HG03097 (cell line): ENCODE results near the gene ADAMTS20.
A peak's percentile ranks its signal among the peaks of the same experiment; 100 is the strongest.

Experiments used
- ATAC-seq: cut with Tn5 transposase; IDR thresholded peaks from one replicate; pipeline ENCODE4 v1.9.1; 2021; ENCODE audit not compliant: unreplicated experiment, low FRiP score

The ADAMTS20 gene

DNA sequence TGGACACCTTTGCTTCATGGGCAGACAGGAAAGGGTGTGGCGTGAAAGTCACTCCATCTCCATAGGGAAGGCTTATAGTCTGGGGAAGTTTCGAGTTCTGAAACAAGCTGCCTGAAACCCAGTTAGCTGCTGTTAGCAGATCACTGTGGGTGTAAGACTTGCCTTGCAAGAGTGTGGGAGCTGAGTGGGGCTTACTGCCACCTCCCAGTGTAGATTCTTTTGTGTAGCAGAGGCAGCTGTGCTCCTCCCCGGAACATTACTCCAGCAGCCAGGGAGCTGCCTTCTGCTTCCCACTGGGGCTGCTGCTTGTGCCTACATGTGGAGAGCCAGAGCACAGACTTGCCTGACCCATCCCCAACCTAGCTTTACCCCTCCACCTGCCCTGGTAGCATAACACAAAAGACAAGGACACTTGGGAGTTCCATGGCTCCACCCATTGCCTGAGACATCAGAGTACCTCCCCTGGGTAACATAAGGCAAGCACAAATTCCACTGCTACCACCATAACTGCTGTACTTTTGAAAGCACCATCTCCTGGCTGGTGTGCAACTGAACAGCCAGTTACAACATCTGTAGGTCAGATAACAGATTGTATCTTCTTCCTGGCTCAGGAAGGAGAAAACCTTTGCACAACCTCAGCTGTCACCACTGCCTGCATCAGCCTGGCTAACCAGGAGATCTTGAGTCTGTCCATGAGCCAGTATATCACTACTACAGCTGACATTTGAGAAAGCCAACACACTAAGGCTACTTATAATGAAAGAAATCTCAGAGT lies 69.5 kb downstream of the ADAMTS20 start:
- no peak for ATAC-seq

DNA sequence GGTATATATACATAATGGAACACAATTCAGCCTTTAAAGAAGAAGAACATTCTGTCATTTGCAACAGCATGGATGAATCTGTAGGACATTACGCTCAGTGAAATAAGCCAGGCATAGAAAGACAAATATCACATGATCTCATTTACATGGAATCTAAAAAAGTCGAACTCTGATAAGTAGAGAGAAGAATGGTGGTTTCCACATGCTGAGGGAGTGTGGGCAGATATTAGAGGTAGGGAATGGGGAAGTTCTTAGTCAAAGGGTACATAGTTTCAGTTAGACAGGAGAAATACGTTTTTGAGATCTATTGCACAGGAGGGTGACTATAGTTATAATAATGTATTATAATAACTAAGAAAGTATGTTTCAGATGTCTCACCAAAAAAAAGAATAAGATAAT lies 71.4 kb downstream of the ADAMTS20 start:
- ATAC-seq, result no peak

DNA sequence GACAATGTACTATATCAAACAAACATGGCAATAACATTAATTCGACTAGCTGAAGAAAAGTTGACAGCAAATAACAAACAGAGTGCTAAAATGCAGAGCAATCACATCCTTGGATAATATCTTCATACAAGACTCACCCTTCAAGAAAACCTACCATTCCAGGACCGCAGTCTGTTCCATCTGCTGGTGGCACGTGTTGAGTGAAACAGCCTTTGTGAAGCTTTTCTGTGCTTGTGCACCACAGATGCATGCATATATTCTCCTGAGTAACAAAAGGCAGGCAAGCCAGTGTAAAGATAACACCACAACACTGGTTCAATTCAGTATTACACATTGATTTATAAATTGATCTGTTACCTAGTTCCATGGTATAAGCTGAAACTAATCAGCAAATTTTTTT lies 89.3 kb downstream of the ADAMTS20 start:
- no peak for ATAC-seq

DNA sequence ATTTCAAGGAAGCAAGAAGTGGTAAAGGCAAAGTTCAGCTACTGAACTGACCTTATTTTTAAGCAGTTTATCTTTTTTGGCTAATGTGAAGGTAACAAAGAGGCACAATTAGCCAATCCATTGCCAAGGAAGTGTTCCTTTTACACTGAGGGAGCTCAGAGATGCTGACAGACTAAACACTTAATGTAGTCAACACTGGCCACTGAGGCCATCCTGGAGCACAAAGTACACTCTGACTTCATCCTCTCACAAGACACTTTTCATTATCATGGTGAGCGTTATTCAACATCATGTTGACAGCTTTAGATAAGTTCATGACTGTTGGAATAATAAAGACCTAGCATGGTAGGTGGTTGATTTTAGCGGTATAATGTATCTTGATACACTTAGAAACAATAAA lies 89.9 kb downstream of the ADAMTS20 start:
- no peak for ATAC-seq

DNA sequence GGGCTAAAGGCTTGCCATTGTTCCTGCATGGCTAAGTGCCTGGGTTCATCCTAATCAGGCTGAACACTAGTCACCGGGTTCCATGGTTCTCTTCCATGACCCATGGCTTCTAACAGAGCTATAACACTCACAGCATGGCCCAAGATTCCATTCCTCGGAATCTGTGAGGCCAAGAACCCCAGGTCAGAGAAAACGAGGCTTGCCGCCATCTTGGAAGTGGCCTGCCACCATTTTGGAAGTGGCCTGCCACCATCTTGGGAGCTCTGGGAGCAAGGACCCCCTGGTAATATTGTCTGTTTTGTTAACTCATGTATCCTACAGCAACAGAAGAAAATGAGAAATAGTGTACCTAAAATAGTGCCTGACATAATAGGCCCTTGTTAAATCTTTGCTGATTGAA lies 92.7 kb downstream of the ADAMTS20 start:
- ATAC-seq, result no peak

DNA sequence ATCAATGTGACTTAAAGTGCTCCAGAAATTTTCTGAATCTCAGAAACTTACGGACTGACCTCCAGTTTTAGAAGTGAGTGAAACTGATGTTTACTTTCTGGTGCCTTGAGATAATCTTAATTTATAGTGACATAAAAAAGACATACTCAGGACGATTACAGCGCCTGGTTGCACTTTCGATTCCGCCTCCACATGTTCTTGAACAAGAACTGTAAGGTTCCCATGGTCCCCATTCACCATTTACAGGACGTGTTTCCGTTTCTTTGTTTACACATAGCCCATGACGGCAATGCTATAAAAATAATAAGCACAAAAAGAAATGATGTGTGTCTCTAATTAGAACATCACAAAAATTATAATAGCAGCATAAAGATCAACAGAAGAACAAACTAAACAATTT lies 98.2 kb downstream of the ADAMTS20 start:
- no peak for ATAC-seq

DNA sequence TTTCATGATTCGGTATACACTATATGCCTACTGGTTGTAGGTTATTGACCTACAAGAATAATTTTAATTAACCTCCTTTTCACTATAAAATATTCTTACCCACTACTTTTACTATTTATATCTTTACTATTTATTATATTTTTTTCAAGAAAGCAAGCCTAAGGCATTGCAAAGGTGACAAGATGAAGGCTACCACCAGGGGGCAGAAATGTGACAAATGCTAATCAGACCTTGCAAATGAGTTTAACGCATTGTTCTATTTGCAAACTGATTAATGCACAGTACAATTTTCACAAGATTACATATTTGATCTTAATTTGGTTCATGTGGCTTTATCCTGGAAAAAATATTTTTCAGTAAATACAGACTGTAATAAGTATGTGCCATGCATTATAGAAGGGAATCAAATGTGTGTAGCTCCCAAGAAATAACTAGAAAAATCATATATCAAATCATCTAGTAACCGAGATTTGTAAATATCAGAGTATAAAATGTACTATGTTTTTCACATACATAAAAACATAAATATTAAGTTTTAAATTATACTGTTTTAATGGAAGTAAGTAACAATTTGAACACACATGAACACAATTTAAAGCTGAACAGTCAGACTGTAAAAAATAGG lies 107.0 kb downstream of the ADAMTS20 start:
- peak; percentile 54 for ATAC-seq

DNA sequence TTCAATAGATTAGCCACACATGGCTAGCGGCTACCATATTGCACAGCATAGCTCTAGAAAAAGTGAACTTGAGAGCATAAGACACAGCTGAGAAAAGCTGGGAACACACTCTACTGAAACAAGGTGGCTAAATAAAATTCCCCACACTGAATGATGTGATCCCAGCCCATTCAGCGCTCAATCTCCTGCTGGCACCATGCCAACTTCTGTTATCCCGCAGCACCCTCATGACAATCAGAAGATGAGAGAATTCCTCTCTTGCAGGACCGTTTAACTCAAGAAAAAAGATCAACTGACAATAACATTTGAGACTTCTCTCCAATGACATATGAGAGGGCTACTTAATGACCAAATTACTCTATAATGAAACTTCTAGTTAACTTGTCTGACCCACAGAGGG lies 115.4 kb downstream of the ADAMTS20 start:
- no peak for ATAC-seq

DNA sequence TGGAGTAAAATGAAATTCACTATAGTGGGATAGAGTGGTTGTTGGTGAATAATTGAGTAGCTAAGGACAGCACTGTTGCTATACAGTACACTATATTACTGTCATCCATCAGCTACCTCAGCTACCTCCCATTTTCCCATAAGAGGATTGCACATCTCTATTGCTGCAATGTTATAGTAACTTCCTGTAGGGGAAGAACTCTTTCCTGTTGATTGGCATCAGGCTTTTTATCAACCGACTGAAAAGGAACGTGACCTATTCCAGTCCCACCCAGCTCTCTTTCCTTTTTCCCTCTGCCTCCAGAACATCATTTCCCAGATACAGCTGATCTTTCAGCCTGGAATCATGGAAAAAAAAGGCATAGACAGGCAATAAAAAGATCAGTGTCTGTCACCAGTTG lies 117.4 kb downstream of the ADAMTS20 start:
- no peak for ATAC-seq

DNA sequence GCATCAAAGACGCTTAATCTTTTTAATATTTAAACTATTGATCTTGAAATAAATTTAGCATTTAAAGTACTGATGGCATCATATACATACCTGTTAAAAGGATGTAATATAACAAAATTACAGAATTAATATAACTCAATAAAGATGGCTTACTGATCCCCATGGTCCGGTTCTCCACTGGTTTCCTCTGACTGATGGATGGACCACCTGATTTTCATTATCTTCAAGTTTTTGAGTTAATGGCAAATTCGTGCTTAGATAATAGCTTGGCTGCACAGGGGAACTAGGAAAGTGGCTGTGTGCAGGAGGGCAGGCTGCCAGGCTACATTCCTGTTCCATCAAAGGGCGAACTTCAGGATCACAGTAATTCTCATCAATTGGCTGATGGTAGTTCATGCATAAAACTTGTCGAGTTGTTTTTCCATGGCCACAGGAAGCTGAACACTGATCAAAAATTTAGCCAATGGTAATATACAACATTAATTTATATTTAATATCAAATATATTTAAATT lies 123.9 kb downstream of the ADAMTS20 start:
- no peak for ATAC-seq

DNA sequence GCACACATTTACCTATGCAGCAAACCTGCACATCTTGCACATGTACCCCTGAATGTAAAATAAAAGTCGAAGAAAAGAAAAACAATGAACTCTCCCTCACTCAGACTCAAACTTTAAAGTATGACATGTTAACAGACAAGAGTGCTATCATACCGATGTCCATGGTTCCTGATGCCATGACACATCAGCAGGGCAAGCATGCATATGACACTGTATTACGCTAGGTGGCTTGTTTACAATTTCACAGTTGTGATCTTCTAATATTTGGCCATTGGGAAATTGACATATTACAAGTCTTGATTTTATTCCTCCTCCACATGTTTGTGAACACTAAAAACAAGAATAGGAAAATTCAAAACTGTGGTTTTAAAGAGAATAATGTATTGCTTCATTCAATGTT lies 126.6 kb downstream of the ADAMTS20 start:
- no peak for ATAC-seq

DNA sequence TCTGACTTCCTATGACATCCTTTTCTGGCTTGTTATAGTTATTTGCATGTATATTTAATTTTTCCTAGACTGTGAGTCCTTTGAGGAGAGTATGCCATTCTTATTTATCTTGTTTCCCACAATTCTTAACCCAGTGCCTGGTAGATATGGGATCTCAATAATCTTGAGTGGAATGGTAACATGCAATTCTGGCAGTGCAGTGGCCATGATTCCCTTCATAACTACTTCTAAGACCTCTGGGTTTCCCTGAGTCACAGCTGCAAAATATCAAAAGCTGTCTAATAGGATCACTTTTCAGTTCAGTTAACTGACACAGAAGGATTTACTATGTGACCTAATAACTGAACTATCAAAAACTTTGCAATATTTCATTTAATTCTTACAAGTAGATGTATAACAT lies 135.0 kb downstream of the ADAMTS20 start:
- no peak for ATAC-seq

DNA sequence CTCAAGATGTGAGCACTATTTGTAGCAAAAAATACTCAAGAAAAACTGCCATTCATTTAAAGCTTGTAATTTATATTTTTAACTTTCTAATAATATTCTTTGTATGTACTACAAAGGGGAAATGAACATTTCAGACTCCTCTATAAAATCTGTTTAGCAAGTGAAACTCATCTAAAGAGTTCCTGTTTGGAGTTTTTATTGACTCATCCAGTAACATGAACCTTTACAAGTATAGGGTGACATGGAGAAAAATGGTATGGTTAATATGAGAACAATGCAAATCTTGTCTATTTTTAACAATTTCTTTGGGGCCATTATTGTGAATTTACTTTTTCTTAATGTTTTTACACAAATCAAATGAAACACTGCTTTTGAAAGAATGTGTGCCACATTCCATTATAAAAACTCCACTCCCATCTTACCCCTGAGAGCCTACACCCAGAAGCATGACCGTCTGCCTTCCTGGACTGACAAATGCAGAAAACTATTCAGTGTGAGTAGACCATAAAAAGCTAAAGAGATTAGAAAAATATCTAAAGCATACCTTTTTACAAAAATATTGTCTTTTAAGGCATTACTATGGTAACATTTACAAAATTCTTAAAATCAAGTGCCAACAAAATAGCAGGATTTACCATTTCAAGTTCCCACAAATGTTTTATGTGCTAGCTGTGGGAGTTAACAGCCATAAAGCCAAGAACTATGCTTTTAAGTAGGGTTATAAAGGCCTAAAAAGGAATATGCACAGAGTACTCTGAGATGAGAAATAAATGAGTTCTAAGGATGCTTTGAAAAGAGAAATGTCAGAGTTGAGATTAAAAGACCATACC lies 144.0 kb downstream of the ADAMTS20 start:
- ATAC-seq, result no peak

DNA sequence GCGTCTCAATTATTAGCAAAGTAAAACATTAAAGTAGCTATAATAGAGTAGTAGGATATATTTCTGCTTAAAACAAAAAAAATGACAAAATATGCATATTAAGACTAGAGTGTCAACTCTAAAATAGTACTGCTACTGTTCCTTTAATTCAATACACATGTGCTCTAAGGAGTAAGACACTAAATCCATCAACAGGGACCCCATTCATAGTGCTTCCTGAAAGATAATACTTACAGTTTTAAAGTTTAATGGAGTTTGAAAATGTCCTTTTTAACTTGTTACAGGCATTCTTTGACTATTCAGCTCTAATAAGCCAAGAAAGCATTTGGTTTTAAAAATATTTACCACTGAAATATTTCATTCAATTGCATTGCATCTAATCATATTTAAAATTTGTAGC lies 145.2 kb downstream of the ADAMTS20 start:
- no peak for ATAC-seq

DNA sequence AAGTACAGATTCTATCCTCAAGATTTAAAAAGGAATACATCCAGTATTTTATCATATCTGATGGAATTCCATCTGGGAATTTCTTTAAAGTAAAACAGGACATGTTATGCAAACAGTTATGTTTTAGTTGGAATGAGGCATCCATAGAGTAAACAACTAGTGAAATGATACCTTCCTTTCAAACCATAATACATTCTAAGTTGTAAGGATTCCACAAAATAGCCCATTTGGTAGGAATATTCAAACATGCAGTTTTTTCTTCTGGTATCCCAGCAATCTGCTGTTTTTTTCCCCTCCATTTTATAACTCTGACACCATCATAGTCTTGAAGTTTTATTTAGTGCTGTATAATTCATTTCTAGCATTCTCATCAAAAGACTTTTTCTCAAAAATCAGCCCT lies 149.6 kb downstream of the ADAMTS20 start:
- no peak for ATAC-seq

DNA sequence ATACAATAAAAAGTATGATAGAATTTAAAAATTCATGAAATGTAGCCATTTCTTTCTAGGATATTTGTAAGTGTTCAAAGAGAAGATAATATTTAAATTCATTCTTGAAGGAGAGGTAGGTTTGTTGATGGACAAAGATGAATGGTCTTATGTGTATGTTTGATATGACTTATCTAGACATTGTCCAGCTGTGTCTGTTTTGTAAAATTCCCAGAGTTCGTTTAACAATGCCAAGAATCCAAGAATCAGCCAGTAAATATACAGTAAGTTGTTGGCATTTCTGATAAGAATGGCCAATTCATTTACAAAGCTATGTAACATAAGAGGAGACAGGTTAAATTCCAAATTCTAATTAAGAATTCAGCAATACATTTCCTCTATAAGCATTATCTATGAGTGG lies 150.9 kb downstream of the ADAMTS20 start:
- no peak for ATAC-seq

DNA sequence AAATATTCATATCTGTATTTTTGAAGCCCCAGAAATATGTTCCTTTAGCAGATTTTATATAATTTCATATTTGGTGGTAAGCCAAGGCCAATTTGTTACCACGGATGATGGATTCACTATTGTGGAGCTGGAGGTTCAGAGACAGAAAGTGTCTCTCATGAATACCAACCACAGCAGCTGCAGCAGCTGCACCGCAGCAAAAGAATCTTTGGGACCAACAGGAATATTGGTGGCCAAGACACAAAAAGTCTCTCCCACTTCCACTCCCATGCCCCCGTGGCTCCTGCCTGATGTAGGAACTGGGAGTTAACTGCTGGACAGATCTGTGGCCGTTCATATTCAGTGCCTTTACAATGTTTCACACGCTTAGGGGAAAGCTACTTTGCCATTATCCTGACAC lies 155.3 kb downstream of the ADAMTS20 start:
- no peak for ATAC-seq

DNA sequence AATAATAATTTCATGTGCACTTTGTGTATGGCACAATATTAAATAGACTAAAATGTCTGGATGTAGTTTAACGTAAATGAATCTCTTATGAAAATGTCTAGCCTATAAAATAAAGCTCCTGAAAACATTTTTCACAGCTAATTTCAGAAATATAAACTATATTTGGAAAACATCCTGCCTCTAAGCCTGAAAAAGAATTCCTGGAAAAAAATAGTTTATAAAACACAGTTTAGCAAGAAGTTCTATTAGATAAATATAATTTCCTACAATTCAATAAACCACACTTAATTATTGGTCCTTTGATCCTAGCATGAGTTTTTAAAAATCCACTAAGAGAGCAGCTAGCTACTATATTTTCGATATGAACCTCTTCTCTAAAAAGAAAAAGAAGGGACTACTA lies 159.9 kb downstream of the ADAMTS20 start:
- ATAC-seq, result no peak

DNA sequence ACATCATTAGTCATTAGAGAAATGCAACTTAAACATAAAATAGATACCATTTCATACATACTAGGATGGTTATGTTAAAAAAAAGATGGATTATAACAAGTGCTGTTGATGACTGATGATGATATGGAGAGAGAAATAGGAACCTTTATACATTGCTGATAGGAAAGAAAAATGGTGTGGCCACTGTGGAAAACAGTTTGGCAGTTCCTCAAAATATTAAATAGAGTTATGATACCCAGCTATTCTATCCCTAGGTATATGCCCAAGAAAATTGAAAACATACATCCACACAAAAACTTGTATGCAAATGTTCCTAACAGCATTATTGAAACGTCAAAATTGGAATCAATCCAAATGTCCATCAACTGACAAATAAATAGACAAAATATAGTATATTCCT lies 170.1 kb downstream of the ADAMTS20 start:
- ATAC-seq, result no peak

DNA sequence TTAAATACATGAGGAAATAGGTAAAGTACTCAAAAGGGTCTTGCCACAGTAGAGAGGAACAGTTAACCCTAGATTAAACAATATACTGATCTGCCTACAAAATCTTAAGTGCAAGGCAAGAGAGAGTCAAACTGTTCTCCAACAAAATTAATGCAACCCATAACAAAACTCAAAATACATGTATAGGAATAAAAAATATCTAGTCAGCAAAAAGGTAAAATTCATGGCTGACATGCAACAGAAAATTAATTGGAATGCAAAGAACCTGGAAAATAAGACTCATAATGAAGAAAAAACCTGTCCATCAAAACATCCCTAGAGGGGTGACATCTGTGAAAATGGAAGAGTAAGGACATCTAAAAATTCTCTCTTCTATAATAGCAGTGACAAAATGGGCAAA lies 173.6 kb downstream of the ADAMTS20 start:
- ATAC-seq, result no peak

DNA sequence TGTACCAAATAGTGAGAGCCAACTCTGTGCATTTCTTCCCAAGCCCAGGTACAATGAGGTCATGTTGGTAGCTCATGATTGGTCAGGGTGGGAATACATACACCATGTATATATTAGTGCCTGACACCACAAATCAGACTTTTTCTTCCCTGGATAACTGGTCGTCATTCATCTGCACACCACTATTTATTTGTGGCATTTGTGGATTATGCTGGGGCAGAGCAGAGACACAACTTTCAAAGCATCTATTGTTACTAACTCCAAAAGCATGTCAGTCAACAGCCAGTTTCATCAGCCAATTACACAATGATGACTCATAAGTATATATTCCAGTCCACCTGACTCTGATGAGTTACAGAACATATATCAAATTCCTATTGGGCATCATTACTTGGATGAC lies 181.7 kb downstream of the ADAMTS20 start:
- no peak for ATAC-seq
